ENCODE measurements around the gene MTARC2. TPM values are rescaled to one million over a fixed set of nuclear protein-coding genes. Genes with fewer than 3 reads are reported as not detected.

MTARC2 gene
- polyA plus RNA-seq, 1 donor (not counting 4 experiments of a cell fraction or from before 2014, with no cell fraction given) = 0.75 TPM

DNA sequence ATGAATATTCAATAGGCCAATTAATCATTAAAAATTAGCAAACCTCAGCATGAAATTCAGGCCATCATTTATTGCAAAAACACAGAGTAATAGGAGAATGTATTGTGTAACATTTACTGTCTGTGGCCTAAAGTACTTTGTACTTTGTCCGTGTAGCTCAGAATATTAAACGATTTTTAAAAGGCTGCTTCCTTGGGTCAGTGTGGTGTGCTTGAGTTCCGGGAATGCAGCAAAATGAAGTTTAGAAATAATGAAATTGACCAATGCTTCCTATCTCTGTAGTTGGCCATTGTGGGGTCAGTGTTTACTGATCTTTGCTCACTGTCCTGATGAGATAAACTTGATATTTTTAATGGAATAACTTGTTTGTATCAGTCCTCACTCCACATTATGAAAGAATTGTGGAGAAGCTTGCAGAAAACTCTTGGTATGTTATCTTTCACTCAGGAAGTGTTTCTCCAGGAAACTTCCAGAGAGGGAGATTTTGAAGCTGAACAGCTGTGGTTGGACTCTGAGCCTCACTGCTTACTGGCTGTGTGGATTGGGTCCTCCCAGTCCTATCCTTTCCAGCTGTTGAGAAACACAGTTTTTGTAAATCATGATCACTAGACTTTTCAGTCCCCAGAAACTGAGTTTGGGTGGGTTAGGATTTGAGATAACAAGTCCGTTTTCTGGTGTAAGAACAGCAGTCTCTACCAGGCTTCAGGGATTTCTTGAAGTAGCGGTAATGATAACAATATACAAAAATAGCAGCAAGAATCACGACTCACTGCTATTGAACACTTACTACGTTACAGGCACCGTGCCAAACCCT is 19.4 kb downstream of the MTARC2 start:
- no peaks in the 10 kb centered on the region for H3K4me1 ChIP-seq (ENCODE audit: control insufficient read depth, extremely low read depth, insufficient read depth, low read length)
- no peaks in the 10 kb centered on the region for H3K27me3 ChIP-seq (ENCODE audit: control insufficient read depth, extremely low read depth, insufficient read depth, low read length)
- H3K9ac ChIP-seq (ENCODE audit: control insufficient read depth, extremely low read depth, insufficient read depth, low read length) = no peak overlapping the region
- FAIRE-seq (no peak), DNase-seq (ENCODE audit: low read depth, low spot score) (no peak)
- H3K4me2 ChIP-seq (ENCODE audit: control insufficient read depth, extremely low read depth, insufficient read depth, low read depth, low read length) = no peak overlapping the region
- dilution Hi-C loops (cut with MboI; ENCODE audit: extremely low pct_ligation_motif_present, low sequenced_read_pairs) = no loop called here
- no peaks in the 10 kb centered on the region for H3K36me3 ChIP-seq (ENCODE audit: control insufficient read depth in 2 of 2, extremely low read depth in 1 of 2, insufficient read depth in 2 of 2, low read length in 2 of 2)
- no peak for TF ChIP-seq EZH2 (IDR thresholded peaks at IDR 0.05; ENCODE audit: low read length)
- TF ChIP-seq, protein P1, sequence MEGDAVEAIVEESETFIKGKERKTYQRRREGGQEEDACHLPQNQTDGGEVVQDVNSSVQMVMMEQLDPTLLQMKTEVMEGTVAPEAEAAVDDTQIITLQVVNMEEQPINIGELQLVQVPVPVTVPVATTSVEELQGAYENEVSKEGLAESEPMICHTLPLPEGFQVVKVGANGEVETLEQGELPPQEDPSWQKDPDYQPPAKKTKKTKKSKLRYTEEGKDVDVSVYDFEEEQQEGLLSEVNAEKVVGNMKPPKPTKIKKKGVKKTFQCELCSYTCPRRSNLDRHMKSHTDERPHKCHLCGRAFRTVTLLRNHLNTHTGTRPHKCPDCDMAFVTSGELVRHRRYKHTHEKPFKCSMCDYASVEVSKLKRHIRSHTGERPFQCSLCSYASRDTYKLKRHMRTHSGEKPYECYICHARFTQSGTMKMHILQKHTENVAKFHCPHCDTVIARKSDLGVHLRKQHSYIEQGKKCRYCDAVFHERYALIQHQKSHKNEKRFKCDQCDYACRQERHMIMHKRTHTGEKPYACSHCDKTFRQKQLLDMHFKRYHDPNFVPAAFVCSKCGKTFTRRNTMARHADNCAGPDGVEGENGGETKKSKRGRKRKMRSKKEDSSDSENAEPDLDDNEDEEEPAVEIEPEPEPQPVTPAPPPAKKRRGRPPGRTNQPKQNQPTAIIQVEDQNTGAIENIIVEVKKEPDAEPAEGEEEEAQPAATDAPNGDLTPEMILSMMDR (optimal IDR thresholded peaks at IDR 0.05 in 1 of 3, IDR thresholded peaks at IDR 0.05 in 1 of 3, conservative IDR thresholded peaks at IDR 0.05 in 1 of 3; ENCODE audit: extremely low read depth in 1 of 3, insufficient read depth in 2 of 3, low read length in 3 of 3) = no peak
- no peaks in the 10 kb centered on the region for H3K9me1 ChIP-seq (ENCODE audit: control insufficient read depth, extremely low read depth, insufficient read depth, low read length)
- H3K4me3 ChIP-seq (ENCODE audit: control insufficient read depth in 2 of 3, extremely low read depth in 1 of 3, insufficient read depth in 2 of 3, low read depth in 1 of 3, low read length in 3 of 3) = no peak overlapping the region
- H2AFZ ChIP-seq (ENCODE audit: control insufficient read depth, low read length) = no peak overlapping the region
- H3K9me3 ChIP-seq (ENCODE audit: control insufficient read depth, low read depth, low read length) = no peaks in the 10 kb centered on the region
- no peaks in the 10 kb centered on the region for H3K79me2 ChIP-seq (ENCODE audit: control insufficient read depth, insufficient read depth, low read length)
- no peak overlapping the region for H3K27ac ChIP-seq (ENCODE audit: control insufficient read depth, insufficient read depth, low read length)
- H4K20me1 ChIP-seq (ENCODE audit: control insufficient read depth, extremely low read depth, insufficient read depth, low read length) = no peaks in the 10 kb centered on the region

DNA sequence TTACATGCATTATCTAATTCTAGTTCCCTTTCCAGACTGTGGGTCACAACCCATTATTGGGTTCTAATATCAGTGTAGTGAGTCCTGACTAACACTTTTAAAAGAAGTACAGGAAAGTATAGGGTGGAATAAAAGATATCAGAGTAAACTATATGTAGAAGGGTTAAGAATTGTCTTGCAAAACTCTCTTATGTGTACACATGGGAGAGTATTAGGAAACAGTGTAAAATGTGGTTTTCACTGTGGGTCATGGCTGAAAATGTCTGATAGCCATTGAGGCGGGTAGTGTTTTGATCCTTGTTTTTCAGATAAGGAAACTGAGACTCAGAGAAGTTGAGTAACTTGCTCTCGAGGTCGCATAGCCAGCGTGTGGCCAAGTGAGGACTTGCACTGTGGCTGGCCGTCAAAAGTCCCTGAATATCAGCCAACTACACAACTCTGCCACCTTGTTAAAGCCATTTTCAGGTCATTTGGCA is 20.0 kb downstream of the MTARC2 start:
- no peaks in the 10 kb centered on the region for H3K36me3 ChIP-seq (ENCODE audit: control insufficient read depth in 2 of 2, extremely low read depth in 1 of 2, insufficient read depth in 2 of 2, low read length in 2 of 2)
- H3K9me3 ChIP-seq (ENCODE audit: control insufficient read depth, low read depth, low read length) = no peaks in the 10 kb centered on the region
- no peak overlapping the region for H3K9ac ChIP-seq (ENCODE audit: control insufficient read depth, extremely low read depth, insufficient read depth, low read length)
- no peaks in the 10 kb centered on the region for H3K9me1 ChIP-seq (ENCODE audit: control insufficient read depth, extremely low read depth, insufficient read depth, low read length)
- H2AFZ ChIP-seq (ENCODE audit: control insufficient read depth, low read length) = no peak overlapping the region
- dilution Hi-C loops (cut with MboI; ENCODE audit: extremely low pct_ligation_motif_present, low sequenced_read_pairs) = no loop called here
- H3K27ac ChIP-seq (ENCODE audit: control insufficient read depth, insufficient read depth, low read length) = no peak overlapping the region
- H3K4me3 ChIP-seq (ENCODE audit: control insufficient read depth in 2 of 3, extremely low read depth in 1 of 3, insufficient read depth in 2 of 3, low read depth in 1 of 3, low read length in 3 of 3) = no peak overlapping the region
- no peaks in the 10 kb centered on the region for H4K20me1 ChIP-seq (ENCODE audit: control insufficient read depth, extremely low read depth, insufficient read depth, low read length)
- H3K27me3 ChIP-seq (ENCODE audit: control insufficient read depth, extremely low read depth, insufficient read depth, low read length) = no peaks in the 10 kb centered on the region
- DNase-seq (ENCODE audit: low read depth, low spot score) (no peak), FAIRE-seq (no peak)
- TF ChIP-seq EZH2 (IDR thresholded peaks at IDR 0.05; ENCODE audit: low read length) = no peak
- TF ChIP-seq, protein P1 (optimal IDR thresholded peaks at IDR 0.05 in 1 of 3, IDR thresholded peaks at IDR 0.05 in 1 of 3, conservative IDR thresholded peaks at IDR 0.05 in 1 of 3; ENCODE audit: extremely low read depth in 1 of 3, insufficient read depth in 2 of 3, low read length in 3 of 3) = no peak
- H3K4me2 ChIP-seq (ENCODE audit: control insufficient read depth, extremely low read depth, insufficient read depth, low read depth, low read length) = no peak overlapping the region
- H3K79me2 ChIP-seq (ENCODE audit: control insufficient read depth, insufficient read depth, low read length) = no peaks in the 10 kb centered on the region
- H3K4me1 ChIP-seq (ENCODE audit: control insufficient read depth, extremely low read depth, insufficient read depth, low read length) = no peaks in the 10 kb centered on the region

Data from keratinocyte (primary cell).